ENCODE measurements around the gene SPSB2.

The SPSB2 gene

DNA sequence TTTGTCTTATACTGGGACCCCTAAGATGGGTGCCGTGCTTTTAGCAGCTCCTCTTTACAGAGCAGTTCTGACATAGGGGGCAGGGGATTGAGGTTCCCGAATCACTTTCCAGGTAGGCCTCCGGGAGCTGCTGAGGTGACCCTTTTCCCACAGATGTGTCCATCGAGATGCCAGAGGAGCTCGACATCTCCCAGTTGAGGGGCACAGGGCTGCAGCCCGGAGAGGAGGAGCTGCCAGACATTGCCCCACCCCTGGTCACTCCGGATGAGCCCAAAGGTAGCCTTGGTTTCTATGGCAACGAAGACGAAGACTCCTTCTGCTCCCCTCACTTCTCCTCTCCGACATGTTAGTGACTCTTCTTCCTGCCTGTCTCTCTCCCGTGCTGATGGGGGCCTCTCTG, 10.1 kb downstream of the SPSB2 start:
- no peak overlapping the region for H3K4me3 ChIP-seq
- H3K36me3 ChIP-seq, result peaks cover 74 to 85% (median 83%) of the 10 kb centered on the region in 11 experiments

DNA sequence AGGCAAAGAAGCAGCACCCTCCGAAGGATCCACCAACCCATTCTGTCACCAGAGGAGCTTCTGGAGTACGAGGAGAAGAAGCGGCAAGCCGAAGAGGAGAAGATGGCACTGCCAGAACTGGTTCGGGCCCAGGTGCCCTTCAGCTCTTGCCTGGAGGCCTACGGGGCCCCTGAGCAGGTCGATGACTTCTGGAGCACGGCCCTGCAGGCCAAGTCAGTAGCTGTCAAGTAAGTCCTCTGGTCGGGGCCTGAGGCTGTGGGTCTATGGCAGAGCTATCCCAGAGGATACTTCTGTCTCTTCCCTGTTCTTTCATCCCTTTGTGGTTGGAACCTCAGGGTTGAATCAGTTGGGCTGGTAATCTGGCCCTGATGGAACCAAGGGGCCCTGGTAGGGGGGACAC, 11.7 kb downstream of the SPSB2 start:
- Histone ChIP-seq H3K27me3 (no peaks in the 10 kb centered on the region), H3K9me3 (replicated peaks in 1 of 11) (no peaks in the 10 kb centered on the region), H3K4me1 (peaks cover 6 to 9% (median 8%) of the 10 kb centered on the region in 10 experiments), H3K9ac (no peak overlapping the region; a peak in 1 of 22 replicates), H4K20me1 (peaks cover 0 to 13% (median 3%) of the 10 kb centered on the region in 11 experiments; a peak in 10 of 22 replicates), H3K4me3 (no peak overlapping the region), H3K27ac (no peak overlapping the region), H3K36me3 (peaks cover 90 to 100% (median 99%) of the 10 kb centered on the region in 11 experiments), H3K4me2 (no peak overlapping the region)
- TF ChIP-seq Cebpa-rat (IDR thresholded peaks at IDR 0.05), result no peak

More for the DNA sequence above, 10.1 kb downstream of the SPSB2 start:
- H3K4me2 ChIP-seq, result no peak overlapping the region
- TF ChIP-seq Cebpa-rat (IDR thresholded peaks at IDR 0.05), result no peak
- peaks cover 2 to 24% (median 13%) of the 10 kb centered on the region in 11 experiments; a peak in 19 of 22 replicates for H4K20me1 ChIP-seq
- no peaks in the 10 kb centered on the region for H3K27me3 ChIP-seq
- no peak overlapping the region for H3K9ac ChIP-seq
- H3K27ac ChIP-seq, result no peak overlapping the region
- peaks cover 12 to 16% (median 15%) of the 10 kb centered on the region in 10 experiments for H3K4me1 ChIP-seq
- H3K9me3 ChIP-seq (replicated peaks in 1 of 11), result no peaks in the 10 kb centered on the region

DNA sequence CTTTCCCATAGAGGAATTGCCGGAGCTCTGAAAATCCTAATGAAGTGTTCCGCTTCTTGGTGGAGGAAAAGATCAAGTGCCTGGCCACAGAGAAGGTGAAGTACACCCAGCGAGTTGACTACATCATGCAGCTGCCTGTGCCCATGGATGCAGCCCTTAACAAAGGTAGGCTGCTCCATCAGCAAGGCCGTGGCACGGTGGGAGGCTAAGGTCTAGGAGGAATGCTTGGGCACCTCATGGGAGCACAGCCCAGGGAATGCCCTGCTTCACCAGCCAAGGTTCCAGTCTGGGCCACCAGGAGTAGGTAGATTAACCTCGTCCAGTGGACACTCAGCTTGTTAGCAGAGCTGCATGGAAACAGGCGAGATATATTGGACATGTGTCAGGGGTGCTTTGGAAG, 12.2 kb downstream of the SPSB2 start:
- no peak overlapping the region for H3K4me2 ChIP-seq
- no peak overlapping the region for H3K4me3 ChIP-seq
- peaks cover 0 to 13% (median 3%) of the 10 kb centered on the region in 11 experiments; a peak in 9 of 22 replicates for H4K20me1 ChIP-seq
- H3K9ac ChIP-seq, result no peak overlapping the region
- no peak for TF ChIP-seq Cebpa-rat (IDR thresholded peaks at IDR 0.05)
- H3K9me3 ChIP-seq (replicated peaks in 1 of 11), result no peaks in the 10 kb centered on the region
- H3K27me3 ChIP-seq, result no peaks in the 10 kb centered on the region
- H3K36me3 ChIP-seq, result peaks cover 91 to 100% (median 100%) of the 10 kb centered on the region in 11 experiments
- H3K4me1 ChIP-seq, result peaks cover 1 to 4% (median 3%) of the 10 kb centered on the region in 10 experiments; a peak in 17 of 20 replicates
- no peak overlapping the region for H3K27ac ChIP-seq

DNA sequence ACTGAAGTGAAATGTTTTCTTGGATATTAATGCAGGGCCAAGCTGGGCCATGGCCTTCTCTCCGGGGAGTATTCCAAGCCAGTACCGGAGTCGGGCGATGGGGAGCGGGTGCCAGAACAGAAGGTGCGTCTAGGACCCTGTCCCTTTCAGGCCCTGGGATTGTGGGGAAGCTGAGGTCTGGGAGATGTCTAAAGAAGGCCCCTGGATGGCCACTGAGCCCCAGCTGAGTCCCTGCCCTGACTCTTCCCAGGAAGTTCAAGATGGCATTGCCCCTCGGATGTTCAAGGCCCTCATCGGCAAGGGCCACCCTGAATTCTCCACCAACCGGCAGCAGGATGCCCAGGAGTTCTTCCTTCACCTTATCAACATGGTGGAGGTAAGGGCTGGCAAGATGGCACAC, 13.0 kb downstream of the SPSB2 start:
- no peaks in the 10 kb centered on the region for H3K27me3 ChIP-seq
- H3K4me2 ChIP-seq, result no peak overlapping the region
- H3K4me1 ChIP-seq, result no peaks in the 10 kb centered on the region; a peak in 1 of 20 replicates
- no peak for TF ChIP-seq Cebpa-rat (IDR thresholded peaks at IDR 0.05)
- H4K20me1 ChIP-seq, result peaks cover 0 to 21% (median 6%) of the 10 kb centered on the region in 11 experiments; a peak in 11 of 22 replicates
- no peaks in the 10 kb centered on the region for H3K9me3 ChIP-seq (replicated peaks in 1 of 11)
- no peak overlapping the region for H3K4me3 ChIP-seq
- H3K27ac ChIP-seq, result no peak overlapping the region
- no peak overlapping the region for H3K9ac ChIP-seq
- H3K36me3 ChIP-seq, result peaks cover 95 to 100% (median 100%) of the 10 kb centered on the region in 11 experiments

DNA sequence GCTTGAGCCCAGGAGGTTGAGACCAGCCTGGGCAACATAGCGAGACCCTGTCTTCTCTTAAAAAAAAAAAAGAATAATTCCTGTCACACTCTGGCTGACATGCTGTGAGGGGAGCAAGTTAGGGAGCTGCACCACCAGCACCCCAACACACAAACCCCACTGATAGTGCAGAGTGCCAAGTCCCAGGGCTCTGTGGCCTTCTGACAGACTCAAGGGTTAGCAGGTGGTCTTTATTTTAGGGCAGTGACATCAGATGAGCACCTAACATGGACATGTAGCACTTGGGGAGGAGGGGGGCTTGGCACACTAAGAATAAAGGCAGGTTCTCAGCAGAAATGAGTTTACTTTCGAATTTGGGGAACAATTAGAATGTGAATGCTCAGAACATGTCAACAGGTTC, 14.3 kb downstream of the SPSB2 start:
- no peak for TF ChIP-seq Cebpa-rat (IDR thresholded peaks at IDR 0.05)
- Histone ChIP-seq H3K4me2 (no peak overlapping the region), H3K9me3 (replicated peaks in 1 of 11) (no peaks in the 10 kb centered on the region), H3K36me3 (peaks cover 84 to 100% (median 97%) of the 10 kb centered on the region in 11 experiments), H3K27me3 (no peaks in the 10 kb centered on the region), H3K9ac (no peak overlapping the region), H3K27ac (no peak overlapping the region), H4K20me1 (peaks cover 0 to 34% (median 18%) of the 10 kb centered on the region in 11 experiments; a peak in 11 of 22 replicates), H3K4me3 (no peak overlapping the region), H3K4me1 (peaks cover 4 to 8% (median 7%) of the 10 kb centered on the region in 10 experiments)

DNA sequence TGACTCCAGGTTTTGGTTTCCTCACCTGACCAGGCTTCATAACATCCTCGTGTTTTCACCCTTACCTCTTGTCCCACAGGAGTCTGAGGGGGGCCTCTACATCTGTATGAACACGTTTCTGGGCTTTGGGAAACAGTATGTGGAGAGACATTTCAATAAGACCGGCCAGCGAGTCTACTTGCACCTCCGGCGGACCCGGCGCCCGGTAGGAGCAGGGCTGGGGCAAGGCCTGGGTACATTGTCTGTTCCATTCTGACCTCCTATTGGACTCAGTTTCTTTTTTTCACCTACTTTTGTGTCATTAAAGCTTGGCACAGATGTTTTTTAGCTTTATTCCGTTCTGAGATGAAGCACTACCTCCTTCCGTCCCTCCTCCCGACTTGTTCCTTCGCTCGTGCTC, 17.8 kb downstream of the SPSB2 start:
- no peak for TF ChIP-seq Cebpa-rat (IDR thresholded peaks at IDR 0.05)
- peaks cover 0 to 36% (median 19%) of the 10 kb centered on the region in 11 experiments; a peak in 11 of 22 replicates for H4K20me1 ChIP-seq
- H3K9ac ChIP-seq, result peak overlapping the region in 5 of 11 experiments; percentile 4 to 89 (median 76); a peak in 3 of 22 replicates
- H3K27ac ChIP-seq, result no peak overlapping the region
- peaks cover 53 to 68% (median 63%) of the 10 kb centered on the region in 11 experiments for H3K36me3 ChIP-seq
- no peaks in the 10 kb centered on the region for H3K9me3 ChIP-seq (replicated peaks in 1 of 11)
- peaks cover 21 to 24% (median 23%) of the 10 kb centered on the region in 10 experiments for H3K4me1 ChIP-seq
- no peak overlapping the region for H3K4me3 ChIP-seq
- no peak overlapping the region for H3K4me2 ChIP-seq
- no peaks in the 10 kb centered on the region for H3K27me3 ChIP-seq

DNA sequence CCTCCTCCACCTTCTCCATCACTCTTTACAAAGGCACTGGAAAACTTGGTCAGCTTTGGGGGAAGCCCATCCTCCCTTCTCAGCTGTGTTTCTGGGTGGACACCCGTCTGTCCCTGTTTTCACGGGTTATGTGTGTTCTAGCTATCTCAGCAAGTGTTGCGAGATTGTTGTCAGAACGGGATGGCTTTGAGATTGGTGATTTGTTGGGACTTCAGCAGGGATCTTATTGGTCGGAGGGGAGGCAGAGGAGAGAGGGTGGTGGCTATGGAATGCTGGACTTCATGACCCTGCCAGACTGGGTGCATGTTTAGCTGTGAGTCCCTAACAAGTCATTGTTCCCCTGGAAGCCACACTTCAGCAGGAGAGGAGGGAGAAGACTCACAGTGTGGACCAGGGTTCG, 19.1 kb downstream of the SPSB2 start:
- Histone ChIP-seq H3K9me3 (replicated peaks in 1 of 11) (no peaks in the 10 kb centered on the region), H3K4me2 (peak overlapping the region; percentile 87 to 99 (median 94)), H3K27ac (peak overlapping the region in 3 of 11 experiments; percentile 83 to 91 (median 85); a peak in 3 of 22 replicates), H4K20me1 (peaks cover 0 to 36% (median 19%) of the 10 kb centered on the region in 11 experiments; a peak in 11 of 22 replicates), H3K27me3 (no peaks in the 10 kb centered on the region), H3K4me3 (no peak overlapping the region; a peak in 1 of 20 replicates), H3K36me3 (peaks cover 40 to 68% (median 57%) of the 10 kb centered on the region in 11 experiments), H3K9ac (peak overlapping the region; percentile 75 to 92 (median 85); a peak in 17 of 22 replicates), H3K4me1 (peaks cover 34 to 37% (median 36%) of the 10 kb centered on the region in 10 experiments)
- TF ChIP-seq Cebpa-rat (IDR thresholded peaks at IDR 0.05), result no peak

DNA sequence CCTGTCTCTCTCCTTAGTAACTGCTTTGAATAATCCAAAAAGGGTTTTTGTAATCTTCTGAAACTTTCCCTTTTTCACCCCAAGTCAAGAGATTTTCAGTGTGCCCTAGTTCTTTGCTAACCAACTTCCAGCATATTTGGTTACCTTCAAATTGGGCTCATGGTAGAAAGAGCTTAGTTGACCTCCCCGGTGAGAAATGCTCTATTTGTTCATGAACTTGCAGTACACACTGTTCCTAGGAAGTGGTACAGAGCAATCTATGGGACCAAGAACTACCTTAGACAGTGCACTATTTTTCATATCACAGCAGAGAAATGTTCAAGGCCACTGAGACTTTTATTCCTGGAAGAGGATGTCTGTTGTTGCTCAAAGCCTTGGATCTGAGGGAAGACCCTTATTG, 19.5 kb downstream of the SPSB2 start:
- Histone ChIP-seq H3K4me2 (peak overlapping the region; percentile 87 to 99 (median 94)), H3K27ac (peak overlapping the region in 9 of 11 experiments; percentile 39 to 91 (median 85); a peak in 17 of 22 replicates), H4K20me1 (peaks cover 0 to 36% (median 19%) of the 10 kb centered on the region in 11 experiments; a peak in 11 of 22 replicates), H3K4me1 (peaks cover 34 to 41% (median 38%) of the 10 kb centered on the region in 10 experiments), H3K4me3 (peak overlapping the region in 9 of 10 experiments; percentile 65 to 80 (median 71); a peak in 14 of 20 replicates), H3K27me3 (no peaks in the 10 kb centered on the region), H3K9ac (peak overlapping the region; percentile 75 to 92 (median 85)), H3K36me3 (peaks cover 36 to 68% (median 57%) of the 10 kb centered on the region in 11 experiments), H3K9me3 (replicated peaks in 1 of 11) (no peaks in the 10 kb centered on the region)
- no peak for TF ChIP-seq Cebpa-rat (IDR thresholded peaks at IDR 0.05)

DNA sequence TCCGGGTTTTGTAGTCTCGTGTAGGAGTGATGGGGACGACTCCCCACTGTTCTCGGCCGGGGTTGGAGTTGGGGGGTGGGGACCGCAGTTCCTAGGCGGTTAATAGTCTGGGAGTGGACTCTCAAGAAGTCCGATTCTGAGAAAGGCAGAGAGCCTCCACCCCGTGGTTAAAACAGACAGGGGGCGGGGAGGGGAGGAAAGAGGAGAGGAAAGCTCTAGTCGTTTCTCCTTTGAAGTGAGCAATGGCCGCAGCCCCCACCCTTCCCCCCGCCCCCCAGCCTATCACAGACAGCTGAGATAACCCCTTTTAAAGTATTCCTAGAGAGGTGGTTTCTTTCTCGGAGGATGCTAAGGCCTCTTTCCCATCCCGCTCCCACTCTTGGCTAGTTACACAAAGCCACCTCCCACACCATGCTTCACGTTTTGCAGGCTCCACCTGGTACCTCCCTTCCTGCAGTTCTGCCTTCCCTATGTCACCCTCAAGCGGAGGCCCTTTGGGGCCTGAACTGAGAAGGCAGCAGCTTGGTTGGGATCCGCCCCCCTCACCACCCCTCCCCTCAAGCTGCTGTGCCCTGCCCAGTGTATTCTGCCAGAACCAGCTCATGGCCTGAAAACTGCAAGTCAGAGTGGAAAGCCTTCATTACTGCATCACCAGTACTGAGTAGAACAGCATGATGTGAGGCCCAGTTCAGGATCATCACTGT, 20.3 kb downstream of the SPSB2 start:
- peaks cover 34 to 42% (median 38%) of the 10 kb centered on the region in 10 experiments for H3K4me1 ChIP-seq
- H3K27ac ChIP-seq, result peak overlapping the region in 10 of 11 experiments; percentile 39 to 91 (median 84); a peak in 20 of 22 replicates
- peaks cover 0 to 36% (median 19%) of the 10 kb centered on the region in 11 experiments; a peak in 11 of 22 replicates for H4K20me1 ChIP-seq
- TF ChIP-seq Cebpa-rat (IDR thresholded peaks at IDR 0.05), result no peak
- peak overlapping the region; percentile 87 to 99 (median 94) for H3K4me2 ChIP-seq
- peak overlapping the region; percentile 75 to 92 (median 85) for H3K9ac ChIP-seq
- peak overlapping the region; percentile 65 to 80 (median 70) for H3K4me3 ChIP-seq
- no peaks in the 10 kb centered on the region for H3K27me3 ChIP-seq
- peaks cover 28 to 68% (median 57%) of the 10 kb centered on the region in 11 experiments for H3K36me3 ChIP-seq
- H3K9me3 ChIP-seq (replicated peaks in 1 of 11), result no peaks in the 10 kb centered on the region
